NCI-H510A (cell line): ENCODE measurements around the gene CNOT6.

ENCODE experiments used
- DNase-seq: peaks from one replicate; lab custom pipeline; 2025; lab: John Stamatoyannopoulos, UW

The CNOT6 gene

GRCh38 chr5:180575571-180575970 lies 81.4 kb downstream of the CNOT6 start:
- DNase-seq = no peak

- no peak for DNase-seq
Observed at GRCh38 chr5:180580681-180581080, 86.5 kb downstream of the CNOT6 start.

GRCh38 chr5:180583738-180584137 lies 89.6 kb downstream of the CNOT6 start:
- DNase-seq = no peak

GRCh38 chr5:180586204-180586603 lies 92.0 kb downstream of the CNOT6 start:
- no peak for DNase-seq

- DNase-seq = no peak
Observed at GRCh38 chr5:180586870-180587269, 92.7 kb downstream of the CNOT6 start.

GRCh38 chr5:180589771-180590542 lies 95.8 kb downstream of the CNOT6 start:
- DNase-seq = no peak

GRCh38 chr5:180590543-180591310 lies 96.5 kb downstream of the CNOT6 start:
- no peak for DNase-seq

- no peak for DNase-seq
Observed at GRCh38 chr5:180591311-180591887, 97.2 kb downstream of the CNOT6 start, which contains the start of gene SCGB3A1. SCGB3A1 (minus strand) TSS chr5:180591499; CDS start chr5:180591462, 37 bp downstream.

- no peak for DNase-seq
Observed at GRCh38 chr5:180592176-180592575, 98.0 kb downstream of the CNOT6 start.

- DNase-seq = no peak
Observed at GRCh38 chr5:180593446-180594206, 99.4 kb downstream of the CNOT6 start.

GRCh38 chr5:180594311-180595045 lies 100.3 kb downstream of the CNOT6 start:
- DNase-seq = no peak

GRCh38 chr5:180595046-180595379 lies 100.8 kb downstream of the CNOT6 start:
- no peak for DNase-seq

- DNase-seq = no peak
Observed at GRCh38 chr5:180595381-180596114, 101.4 kb downstream of the CNOT6 start.

- DNase-seq = no peak
Observed at GRCh38 chr5:180596115-180596667, 102.0 kb downstream of the CNOT6 start.

- DNase-seq = no peak
Observed at GRCh38 chr5:180596668-180597231, 102.6 kb downstream of the CNOT6 start.

- no peak for DNase-seq
Observed at GRCh38 chr5:180598316-180598701, 104.1 kb downstream of the CNOT6 start.

- DNase-seq = no peak
Observed at GRCh38 chr5:180598797-180599589, 104.8 kb downstream of the CNOT6 start.

- DNase-seq = no peak
Observed at GRCh38 chr5:180599590-180599914, 105.4 kb downstream of the CNOT6 start.

- DNase-seq = no peak
Observed at GRCh38 chr5:180599981-180600553, 105.9 kb downstream of the CNOT6 start.
